ENCODE measurements around the gene PDE3A. TPM values are rescaled to one million over a fixed set of nuclear protein-coding genes. Genes with fewer than 3 reads are reported as not detected.
A peak's percentile ranks its signal among the peaks of the same experiment; 100 is the strongest.

The PDE3A gene
- total and polyA plus RNA-seq, 2 of the 4 experiments (the other 2 are of a cell fraction): 0.09 to 0.18 TPM

DNA sequence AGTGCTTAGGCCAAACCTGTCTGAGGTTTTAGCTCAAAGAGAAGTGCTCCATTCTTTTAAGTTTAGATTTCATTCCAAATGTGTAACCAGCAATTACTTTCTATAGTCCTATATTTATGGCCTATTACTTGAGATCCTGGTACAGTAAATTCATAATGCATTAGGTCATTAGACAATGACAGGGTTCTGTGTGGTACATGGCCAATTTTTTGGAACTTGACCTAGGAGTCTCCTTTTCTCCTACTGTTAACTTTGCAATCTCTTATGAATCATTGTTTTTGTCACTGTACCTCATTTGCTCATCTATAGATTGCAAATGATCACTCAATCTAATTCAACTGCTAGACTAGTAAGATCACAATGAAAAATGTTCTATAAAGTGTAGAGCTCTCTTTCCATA is 136.7 kb downstream of the PDE3A start:
- Histone ChIP-seq H3K4me3 (ENCODE audit: insufficient read depth, low read depth, low read length) (no peak overlapping the region), H3K14ac (replicated peaks; ENCODE audit: low read depth, low read length) (no peak overlapping the region), H3K23ac (ENCODE audit: low read depth, low read length) (no peak overlapping the region), H4K8ac (ENCODE audit: low read depth in 2 of 2, low read length in 2 of 2) (no peak overlapping the region), H2BK15ac (ENCODE audit: low read depth, low read length) (peak overlapping the region; percentile 63; the same call in 1 of the 3 replicates), H2AK9ac (replicated peaks; ENCODE audit: low read depth, low read length, poor library complexity) (no peak overlapping the region), H3K79me1 (ENCODE audit: low read depth in 1 of 2, low read length in 2 of 2) (no peaks in the 10 kb centered on the region), H4K20me1 (ENCODE audit: insufficient read depth, low read length) (no peaks in the 10 kb centered on the region), H3K18ac (ENCODE audit: low read depth, low read length) (no peak overlapping the region), H2BK20ac (ENCODE audit: low read depth, low read length) (no peak overlapping the region), H3K4me2 (ENCODE audit: low read depth, low read length) (no peak overlapping the region), H2AFZ (replicated peaks; ENCODE audit: low read length, poor library complexity) (no peak overlapping the region), H4K91ac (ENCODE audit: insufficient read depth, low read depth, low read length) (no peak overlapping the region), H2BK120ac (ENCODE audit: low read depth, low read length) (no peak overlapping the region), H3K9ac (ENCODE audit: low read depth, low read length) (no peak overlapping the region), H3K9me1 (ENCODE audit: insufficient read depth, low read length) (no peaks in the 10 kb centered on the region), H3K27ac (ENCODE audit: insufficient read depth, low read length) (no peak overlapping the region), H3K56ac (ENCODE audit: extremely low read depth, insufficient read depth, low read length) (no peak overlapping the region), H3K9me3 (ENCODE audit: control insufficient read depth, insufficient read depth, low read length) (no peaks in the 10 kb centered on the region), H3K27me3 (ENCODE audit: control insufficient read depth, insufficient read depth, low read length) (no peaks in the 10 kb centered on the region), H3K4me1 (ENCODE audit: control insufficient read depth, insufficient read depth, low read length) (peaks cover 6% of the 10 kb centered on the region; the same call in 1 of the 2 replicates), H2BK5ac (ENCODE audit: low read depth, low read length, poor library complexity, severe bottlenecking) (no peak overlapping the region), H4K5ac (ENCODE audit: low read depth, low read length) (no peak overlapping the region), H2AK5ac (ENCODE audit: low read depth, low read length) (no peak overlapping the region), H3K36me3 (ENCODE audit: control insufficient read depth, insufficient read depth, low read length) (no peaks in the 10 kb centered on the region), H3K4ac (ENCODE audit: low read depth, low read length) (no peak overlapping the region)
- no TSS peak for BruUV-seq (replicated peaks)
- peak; percentile 21 for DNase-seq
- dilution Hi-C loops (cut with HindIII; ENCODE audit: low sequenced_read_pairs, unreplicated experiment): no loop called here
- intact Hi-C loops (cut with micrococcal nuclease): no loop called here
- POLR2A ChIA-PET (ENCODE audit: unreplicated experiment): no interaction called here
- TF ChIP-seq FOS (IDR thresholded peaks at IDR 0.05; ENCODE audit: low read depth, low read length): no peak
- no peak for TF ChIP-seq NFE2L2 (IDR thresholded peaks at IDR 0.05; ENCODE audit: low read depth, low read length)
- no peak for TF ChIP-seq MAFK (IDR thresholded peaks at IDR 0.05; ENCODE audit: low read depth, low read length)
- TF ChIP-seq MXI1 (IDR thresholded peaks at IDR 0.05; ENCODE audit: borderline replicate concordance, low read depth, low read length): no peak
- TF ChIP-seq, protein P1, sequence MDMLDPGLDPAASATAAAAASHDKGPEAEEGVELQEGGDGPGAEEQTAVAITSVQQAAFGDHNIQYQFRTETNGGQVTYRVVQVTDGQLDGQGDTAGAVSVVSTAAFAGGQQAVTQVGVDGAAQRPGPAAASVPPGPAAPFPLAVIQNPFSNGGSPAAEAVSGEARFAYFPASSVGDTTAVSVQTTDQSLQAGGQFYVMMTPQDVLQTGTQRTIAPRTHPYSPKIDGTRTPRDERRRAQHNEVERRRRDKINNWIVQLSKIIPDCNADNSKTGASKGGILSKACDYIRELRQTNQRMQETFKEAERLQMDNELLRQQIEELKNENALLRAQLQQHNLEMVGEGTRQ (IDR thresholded peaks at IDR 0.05; ENCODE audit: low read depth, low read length): no peak
- TF ChIP-seq CHD1 (IDR thresholded peaks at IDR 0.05; ENCODE audit: low read depth, low read length): no peak
- TF ChIP-seq RCOR1 (IDR thresholded peaks at IDR 0.05; ENCODE audit: insufficient replicate concordance, low read length): no peak
- no peak for TF ChIP-seq CEBPB (IDR thresholded peaks at IDR 0.05; ENCODE audit: low read depth, low read length)
- TF ChIP-seq POLR2A (IDR thresholded peaks at IDR 0.05; ENCODE audit: low read depth, low read length): no peak
- no peak for TF ChIP-seq CTCF (conservative IDR thresholded peaks at IDR 0.05; ENCODE audit: low read depth, low read length)
- no peak for TF ChIP-seq RAD21 (IDR thresholded peaks at IDR 0.05; ENCODE audit: low read length)
- no peak for TF ChIP-seq MAZ (IDR thresholded peaks at IDR 0.05; ENCODE audit: borderline replicate concordance, low read depth, low read length)
- no peak for TF ChIP-seq BHLHE40 (IDR thresholded peaks at IDR 0.05; ENCODE audit: low read depth, low read length)
- TF ChIP-seq ELK1 (IDR thresholded peaks at IDR 0.05; ENCODE audit: borderline replicate concordance, low read depth, low read length): no peak
- TF ChIP-seq SMC3 (IDR thresholded peaks at IDR 0.05; ENCODE audit: low read depth, low read length): no peak
- TF ChIP-seq RFX5 (IDR thresholded peaks at IDR 0.05; ENCODE audit: low read depth, low read length): no peak
- CTCF ChIA-PET: interaction anchor here (0.6 kb wide), 2 partner anchors 727 to 1009 kb away, joined by 3 to 4 read pairs; no protein-coding TSS in a partner anchor
- no peak for ATAC-seq (ENCODE audit: low read depth)
- in situ Hi-C loops (cut with MboI; ENCODE audit: low sequenced_read_pairs): no loop called here

Data from IMR-90 (cell line).